Naive thymus-derived CD4-positive, alpha-beta T cell (primary cell): Measurements from ENCODE around the gene RASA3. TPM values are rescaled to one million over a fixed set of nuclear protein-coding genes. Genes with fewer than 3 reads are reported as not detected.
"Not testable (repeated sequence)": the region's sequence is repeated elsewhere in the genome, so short reads cannot be mapped to it uniquely, and the experiment has no call there.

Source experiments
- ATAC-seq: fragments of 150-1000 bp; cut with Tn5 transposase; 2 replicates; pipeline ENCODE4 v1.10.0; 2021; ENCODE audit warnings: mild to moderate bottlenecking, moderate library complexity
- CTCF ChIA-PET: fragments of 350-600 bp; sonication (Branson Sonifier 250); formaldehyde crosslinking; loops from one replicate; lab custom pipeline; 2021; ENCODE audit warnings: antibody characterized with exemption; lab: Charles Lee
- POLR2A ChIA-PET: fragments of 350-600 bp; sonication (Branson Sonifier 250); formaldehyde crosslinking; loops from one replicate; lab custom pipeline; 2021; ENCODE audit warnings: antibody characterized with exemption, inconsistent platforms; lab: Charles Lee
- DNase-seq, 9 donors: peaks; one replicate each; pipeline versions ENCODE4 v3.0.0 to v3.0.0-alpha.2; 2020 to 2022; ENCODE audit warnings: mixed read lengths in 1 of 9
- H3K27ac ChIP-seq: one replicate; pipeline ENCODE4 v1.7.0; 2013; ENCODE audit warnings: mild to moderate bottlenecking, low read depth, low read length, moderate library complexity
- H3K27me3 ChIP-seq, 2 donors: one replicate each; pipeline ENCODE4 v1.7.0; 2013; ENCODE audit warnings: low read length in 2 of 2, mild to moderate bottlenecking in 2 of 2, moderate library complexity in 2 of 2; ENCODE audit not compliant: control insufficient read depth in 2 of 2, insufficient read depth in 2 of 2
- H3K36me3 ChIP-seq, 3 experiments: 1 replicate in 2 of 3; 2 replicates in 1 of 3; pipeline ENCODE4 v1.7.0; 2013; ENCODE audit warnings: low read length in 3 of 3, mild to moderate bottlenecking in 3 of 3, moderate library complexity in 1 of 3; ENCODE audit not compliant: insufficient read depth in 3 of 3, control insufficient read depth in 2 of 3
- H3K4me1 ChIP-seq, 2 donors: one replicate each; pipeline ENCODE4 v1.7.0; 2013; ENCODE audit warnings: low read length in 2 of 2, mild to moderate bottlenecking in 2 of 2, moderate library complexity in 1 of 2; ENCODE audit not compliant: control insufficient read depth in 2 of 2, insufficient read depth in 2 of 2
- H3K4me3 ChIP-seq: 2 replicates; pipeline ENCODE4 v1.7.0; 2013; ENCODE audit warnings: mild to moderate bottlenecking, low read length
- H3K9me3 ChIP-seq, 3 experiments: 1 replicate in 2 of 3; 2 replicates in 1 of 3; pipeline ENCODE4 v1.7.0; 2013; ENCODE audit warnings: low read length in 3 of 3; ENCODE audit not compliant: control insufficient read depth in 2 of 3
- H3K27ac Mint-ChIP-seq, 9 donors: one replicate each; pipeline ENCODE4 v1.8.0; 2020 to 2022; ENCODE audit warnings: mixed read lengths in 9 of 9, mild to moderate bottlenecking in 8 of 9, moderate library complexity in 5 of 9, inconsistent platforms in 2 of 9
- H3K27me3 Mint-ChIP-seq, 5 donors: one replicate each; pipeline ENCODE4 v1.8.0; 2021 to 2022; ENCODE audit warnings: mixed read lengths in 5 of 5, mild to moderate bottlenecking in 1 of 5
- H3K36me3 Mint-ChIP-seq, 5 donors: one replicate each; pipeline ENCODE4 v1.8.0; 2020 to 2022; ENCODE audit warnings: mixed read lengths in 5 of 5, mild to moderate bottlenecking in 3 of 5, inconsistent platforms in 1 of 5
- H3K4me1 Mint-ChIP-seq, 7 donors: one replicate each; pipeline ENCODE4 v1.8.0; 2020 to 2022; ENCODE audit warnings: mixed read lengths in 7 of 7, mild to moderate bottlenecking in 3 of 7, inconsistent platforms in 1 of 7
- H3K4me3 Mint-ChIP-seq, 10 donors: one replicate each; pipeline ENCODE4 v1.8.0; 2020 to 2022; ENCODE audit warnings: mild to moderate bottlenecking in 10 of 10, mixed read lengths in 10 of 10, moderate library complexity in 6 of 10, inconsistent platforms in 2 of 10
- H3K9me3 Mint-ChIP-seq, 11 donors: one replicate each; pipeline ENCODE4 v1.8.0; 2020 to 2022; ENCODE audit warnings: mixed read lengths in 11 of 11, mild to moderate bottlenecking in 4 of 11, inconsistent platforms in 1 of 11, moderate library complexity in 1 of 11
- intact Hi-C, 2 donors: fragments of 100-400 bp; cut with micrococcal nuclease; formaldehyde crosslinking; loops; one replicate each; pipeline ENCODE4 v1.15.1; 2023
- polyA plus RNA-seq, 2 donors: library from polyadenylated mRNA; unstranded; fragments of 300-500 nt; fragmentation: Illumina TruSeq; gene quantifications; one replicate each; pipeline ENCODE4 v1.2.3, GENCODE V29; 2021
- total RNA-seq, 6 experiments: library from RNA in 5 of 6; stranded (reverse) in 5 of 6; gene quantifications; 1 replicate in 5 of 6; 2 replicates in 1 of 6; pipeline ENCODE4 v1.2.3 and lab custom pipeline; 2021 to 2026

Gene RASA3
- total and polyA plus RNA-seq, 7 experiments from 2014 or later = 109 to 227 (median 195) TPM

DNA sequence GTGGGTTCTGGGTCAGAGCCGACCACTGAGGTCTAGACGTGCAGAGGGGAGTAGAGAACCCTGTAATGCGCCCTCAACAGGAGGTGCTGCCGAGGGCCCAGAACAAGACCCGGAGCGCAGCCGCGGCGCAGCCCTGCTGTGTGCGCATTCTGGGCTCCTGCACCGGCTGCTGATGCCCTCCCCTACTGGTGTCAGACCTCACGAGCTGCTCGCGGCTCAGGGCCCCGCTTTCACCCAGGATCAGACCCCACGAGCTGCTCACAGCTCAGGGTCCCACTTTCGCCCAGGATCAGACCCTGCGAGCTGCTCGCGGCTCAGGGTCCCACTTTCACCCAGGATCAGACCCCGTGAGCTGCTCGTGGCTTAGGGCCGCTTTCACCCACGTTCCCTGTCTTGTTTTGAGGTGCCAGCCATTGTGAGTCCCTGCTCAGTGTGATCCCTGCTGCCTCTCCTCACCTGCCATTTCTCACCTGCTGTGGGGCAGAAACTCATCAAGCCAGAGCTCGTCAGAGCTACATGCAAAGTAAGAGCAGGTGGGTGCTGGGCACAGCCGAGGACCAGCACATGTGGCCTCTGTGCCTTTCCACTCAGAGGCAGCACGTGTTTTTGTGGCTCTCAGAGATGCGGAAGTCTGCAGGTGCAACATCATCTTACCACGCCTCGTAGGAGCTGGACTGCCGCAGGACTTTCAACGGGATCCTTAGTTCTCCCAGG is 111.5 kb downstream of the RASA3 start:
- Mint-ChIP-seq H3K9me3 (peaks cover 0 to 12% (median 0%) of the 10 kb centered on the region in 11 donors), H3K4me3 (no peak overlapping the region), H3K27me3 (no peaks in the 10 kb centered on the region), H3K4me1 (peaks cover 0 to 6% (median 3%) of the 10 kb centered on the region in 7 donors), H3K27ac (peak overlapping the region in 3 of 9 donors; percentile 25 to 72 (median 65)), H3K36me3 (peaks cover 3 to 33% (median 8%) of the 10 kb centered on the region in 5 donors)
- Histone ChIP-seq H3K36me3 (peaks cover 21 to 97% (median 80%) of the 10 kb centered on the region in 3 experiments), H3K4me1 (no peaks in the 10 kb centered on the region), H3K27ac (no peak overlapping the region), H3K4me3 (no peak overlapping the region), H3K27me3 (no peaks in the 10 kb centered on the region), H3K9me3 (no peaks in the 10 kb centered on the region)
- CTCF ChIA-PET = no interaction called here
- intact Hi-C loops = no loop called here
- DNase-seq (no peak), ATAC-seq (no peak)
- POLR2A ChIA-PET = interaction anchor here (1.1 kb wide), 1 partner anchor 36 kb away, joined by 3 read pairs; no protein-coding TSS in a partner anchor

DNA sequence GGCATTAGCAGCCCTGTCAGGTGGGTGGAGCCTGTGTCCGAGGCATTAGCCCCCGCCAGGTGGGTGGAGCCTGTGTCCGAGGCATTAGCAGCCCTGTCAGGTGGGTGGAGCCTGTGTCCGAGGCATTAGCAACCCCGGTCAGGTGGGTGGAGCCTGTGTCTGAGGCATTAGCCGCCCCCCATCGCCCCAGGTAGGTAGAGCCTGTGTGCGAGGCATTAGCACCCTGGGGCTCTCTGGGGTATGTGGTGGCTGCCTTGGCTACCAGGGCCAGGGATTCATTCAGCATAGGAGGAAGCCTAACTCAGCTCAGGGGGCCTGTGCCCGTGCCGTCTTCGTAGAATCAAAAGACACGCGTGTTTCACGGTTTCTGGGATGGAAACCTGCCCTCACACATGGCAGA is 112.3 kb downstream of the RASA3 start:
- Mint-ChIP-seq H3K4me3 (peak overlapping the region in 1 of 10 donors; percentile 39), H3K27ac (peak overlapping the region in 3 of 9 donors; percentile 17 to 74 (median 72)), H3K36me3 (peaks cover 3 to 30% (median 8%) of the 10 kb centered on the region in 5 donors)
- H3K27me3 Mint-ChIP-seq, H3K9me3 Mint-ChIP-seq, H3K27ac ChIP-seq, DNase-seq, intact Hi-C loops, ATAC-seq, CTCF ChIA-PET, H3K9me3 ChIP-seq, H3K27me3 ChIP-seq, H3K4me1 ChIP-seq, H3K4me3 ChIP-seq, H3K4me1 Mint-ChIP-seq, POLR2A ChIA-PET: not testable (repeated sequence)
- H3K36me3 ChIP-seq = peaks cover 27 to 97% (median 80%) of the 10 kb centered on the region in 3 experiments

DNA sequence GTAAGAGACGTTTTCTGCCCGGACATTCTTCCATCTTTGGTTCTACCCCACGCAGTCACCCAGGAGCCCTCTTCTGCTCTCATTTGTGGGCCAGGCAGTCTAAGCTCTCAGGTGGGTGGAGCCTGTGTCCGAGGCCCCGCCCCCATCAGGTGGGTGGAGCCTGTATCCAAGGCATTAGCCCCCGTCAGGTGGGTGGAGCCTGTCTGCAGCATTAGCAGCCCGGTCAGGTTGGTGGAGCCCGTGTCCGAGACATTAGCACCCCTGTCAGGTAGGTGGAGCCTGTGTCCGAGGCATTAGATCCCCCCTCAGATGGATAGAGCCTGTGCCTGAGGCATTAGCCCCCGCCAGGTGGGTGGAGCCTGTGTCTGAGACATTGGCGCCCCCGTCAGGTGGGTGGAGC is 113.1 kb downstream of the RASA3 start:
- intact Hi-C loops = no loop called here
- Mint-ChIP-seq H3K36me3 (peaks cover 3 to 30% (median 8%) of the 10 kb centered on the region in 5 donors), H3K9me3 (peaks cover 0 to 9% (median 0%) of the 10 kb centered on the region in 11 donors), H3K4me1 (peaks cover 0 to 3% (median 0%) of the 10 kb centered on the region in 7 donors), H3K27me3 (no peaks in the 10 kb centered on the region), H3K27ac (peak overlapping the region in 4 of 9 donors; percentile 13 to 71 (median 68)), H3K4me3 (peak overlapping the region in 1 of 10 donors; percentile 6)
- H3K4me3 ChIP-seq = no peak overlapping the region
- H3K27ac ChIP-seq = no peak overlapping the region
- DNase-seq = peak in 5 of 9 donors; percentile 31 to 50 (median 49)
- H3K36me3 ChIP-seq = peaks cover 30 to 97% (median 82%) of the 10 kb centered on the region in 3 experiments
- H3K9me3 ChIP-seq = no peaks in the 10 kb centered on the region
- CTCF ChIA-PET = no interaction called here
- ATAC-seq = peak; percentile 51
- no peaks in the 10 kb centered on the region for H3K27me3 ChIP-seq
- H3K4me1 ChIP-seq = no peaks in the 10 kb centered on the region
- POLR2A ChIA-PET = no interaction called here

DNA sequence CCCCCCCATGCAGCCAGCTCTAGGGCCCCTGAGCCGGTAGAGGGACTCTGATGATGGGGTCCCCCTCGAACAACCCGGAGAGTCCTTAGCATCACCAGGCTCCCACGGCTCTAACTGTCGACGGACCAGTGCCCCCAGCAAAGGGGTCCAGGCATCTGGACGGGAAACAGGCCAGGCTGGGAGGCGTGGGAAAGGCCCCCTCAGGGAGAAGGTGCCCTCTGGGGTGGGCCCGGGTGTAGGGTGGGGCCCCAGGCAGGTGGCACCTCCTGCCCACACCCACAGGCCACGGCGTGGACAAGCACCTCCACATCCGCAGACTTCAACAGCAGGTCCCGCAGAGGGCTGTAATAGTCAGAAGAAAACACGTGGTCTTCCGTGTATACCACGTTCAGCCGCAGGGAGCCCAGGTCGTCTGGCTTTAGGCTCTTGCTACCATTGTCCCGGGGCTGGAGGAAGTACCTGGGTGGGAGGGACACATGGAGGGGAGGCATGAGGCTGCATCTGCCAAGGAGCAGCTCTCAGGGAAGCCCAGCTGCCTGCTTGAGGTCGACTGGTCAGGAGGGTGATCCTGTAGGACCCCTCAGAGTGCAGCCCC is 113.9 kb downstream of the RASA3 start:
- no peak overlapping the region for H3K4me3 ChIP-seq
- no peaks in the 10 kb centered on the region for H3K27me3 ChIP-seq
- H3K4me1 ChIP-seq = no peaks in the 10 kb centered on the region
- CTCF ChIA-PET = no interaction called here
- H3K36me3 ChIP-seq = peaks cover 26 to 97% (median 82%) of the 10 kb centered on the region in 3 experiments
- ATAC-seq (no peak), DNase-seq (no peak)
- Mint-ChIP-seq H3K36me3 (peaks cover 3 to 30% (median 8%) of the 10 kb centered on the region in 5 donors), H3K27me3 (no peaks in the 10 kb centered on the region), H3K4me1 (no peaks in the 10 kb centered on the region), H3K4me3 (peak overlapping the region in 1 of 10 donors; percentile 13), H3K27ac (peak overlapping the region in 4 of 9 donors; percentile 14 to 71 (median 47)), H3K9me3 (peaks cover 0 to 5% (median 0%) of the 10 kb centered on the region in 11 donors)
- H3K27ac ChIP-seq = no peak overlapping the region
- POLR2A ChIA-PET = no interaction called here
- intact Hi-C loops = no loop called here
- no peaks in the 10 kb centered on the region for H3K9me3 ChIP-seq

DNA sequence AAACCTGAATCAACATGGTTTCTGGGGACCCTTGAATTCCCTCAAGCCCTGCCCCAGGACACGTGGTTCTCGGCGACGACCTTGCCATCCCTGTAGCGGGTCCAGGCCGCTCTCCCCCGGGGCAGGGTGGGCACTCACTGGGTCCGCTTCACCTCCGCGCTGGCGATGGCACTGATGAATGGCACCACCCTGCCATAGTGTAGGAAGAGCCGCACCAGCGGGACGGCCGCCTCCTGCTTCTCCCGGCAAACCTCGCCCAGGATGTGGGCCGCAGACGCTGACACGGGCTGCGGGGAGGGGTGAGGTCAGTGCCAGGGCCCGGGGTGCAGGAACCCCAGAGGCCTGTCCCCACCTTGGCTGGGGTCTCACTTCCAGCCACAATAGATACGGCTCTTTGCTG is 114.5 kb downstream of the RASA3 start:
- H3K36me3 ChIP-seq = peaks cover 22 to 97% (median 85%) of the 10 kb centered on the region in 3 experiments
- no peak for DNase-seq
- H3K4me1 ChIP-seq = no peaks in the 10 kb centered on the region
- no peak overlapping the region for H3K27ac ChIP-seq
- no peaks in the 10 kb centered on the region for H3K27me3 Mint-ChIP-seq
- H3K27ac Mint-ChIP-seq = no peak overlapping the region
- POLR2A ChIA-PET = no interaction called here
- intact Hi-C loops = no loop called here
- no peak overlapping the region for H3K4me3 ChIP-seq
- H3K4me3 Mint-ChIP-seq = no peak overlapping the region
- no peaks in the 10 kb centered on the region for H3K9me3 ChIP-seq
- H3K27me3 ChIP-seq = no peaks in the 10 kb centered on the region
- ATAC-seq = no peak
- CTCF ChIA-PET = no interaction called here
- H3K4me1 Mint-ChIP-seq = no peaks in the 10 kb centered on the region
- peaks cover 0 to 5% (median 0%) of the 10 kb centered on the region in 11 donors for H3K9me3 Mint-ChIP-seq
- peaks cover 3 to 30% (median 8%) of the 10 kb centered on the region in 5 donors for H3K36me3 Mint-ChIP-seq

DNA sequence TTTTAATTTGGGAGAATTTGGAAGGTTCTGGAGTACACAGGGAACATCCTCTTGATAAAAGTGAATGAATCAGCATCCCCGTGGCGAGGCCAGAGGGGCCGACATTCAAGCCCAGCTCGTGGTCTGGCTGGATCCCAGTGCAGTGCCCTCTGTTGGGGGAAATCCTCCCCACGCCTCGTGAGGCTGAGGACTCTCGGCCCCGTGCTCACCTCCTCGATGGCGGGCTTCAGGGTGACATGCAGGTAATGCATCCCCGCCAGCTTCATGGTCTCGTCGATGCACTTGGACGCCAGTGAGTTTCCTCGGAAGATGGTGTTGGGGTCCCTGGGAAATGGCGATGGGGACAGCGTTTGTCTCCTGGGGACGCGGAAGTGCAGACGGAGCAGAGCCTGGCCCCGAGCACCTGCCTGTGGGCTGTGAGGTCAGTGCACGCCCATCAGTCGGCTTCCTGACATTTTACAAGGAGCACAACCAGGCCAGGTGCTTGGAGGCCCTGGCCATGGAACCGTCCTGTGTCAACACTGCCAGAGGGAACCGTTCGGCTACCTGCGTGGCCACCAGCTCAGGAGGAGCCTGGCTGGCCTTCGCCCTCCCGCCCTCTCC is 115.3 kb downstream of the RASA3 start:
- no peak overlapping the region for H3K27ac ChIP-seq
- peak overlapping the region in 2 of 10 donors; percentile 14 to 21 for H3K4me3 Mint-ChIP-seq
- no peaks in the 10 kb centered on the region for H3K9me3 ChIP-seq
- H3K4me3 ChIP-seq = no peak overlapping the region
- ChIA-PET POLR2A (no interaction called here), CTCF (no interaction called here)
- H3K27me3 ChIP-seq = no peaks in the 10 kb centered on the region
- no peaks in the 10 kb centered on the region for H3K4me1 ChIP-seq
- peak overlapping the region in 5 of 9 donors; percentile 1 to 73 (median 53) for H3K27ac Mint-ChIP-seq
- DNase-seq (no peak), ATAC-seq (no peak)
- peaks cover 3 to 30% (median 8%) of the 10 kb centered on the region in 5 donors for H3K36me3 Mint-ChIP-seq
- no peaks in the 10 kb centered on the region for H3K4me1 Mint-ChIP-seq
- peaks cover 0 to 3% (median 0%) of the 10 kb centered on the region in 11 donors for H3K9me3 Mint-ChIP-seq
- H3K27me3 Mint-ChIP-seq = no peaks in the 10 kb centered on the region
- H3K36me3 ChIP-seq = peaks cover 28 to 97% (median 83%) of the 10 kb centered on the region in 3 experiments
- intact Hi-C loops = no loop called here
